Measurements from ENCODE around the gene PTPRE.
A peak's percentile ranks its signal among the peaks of the same experiment; 100 is the strongest.

DNA sequence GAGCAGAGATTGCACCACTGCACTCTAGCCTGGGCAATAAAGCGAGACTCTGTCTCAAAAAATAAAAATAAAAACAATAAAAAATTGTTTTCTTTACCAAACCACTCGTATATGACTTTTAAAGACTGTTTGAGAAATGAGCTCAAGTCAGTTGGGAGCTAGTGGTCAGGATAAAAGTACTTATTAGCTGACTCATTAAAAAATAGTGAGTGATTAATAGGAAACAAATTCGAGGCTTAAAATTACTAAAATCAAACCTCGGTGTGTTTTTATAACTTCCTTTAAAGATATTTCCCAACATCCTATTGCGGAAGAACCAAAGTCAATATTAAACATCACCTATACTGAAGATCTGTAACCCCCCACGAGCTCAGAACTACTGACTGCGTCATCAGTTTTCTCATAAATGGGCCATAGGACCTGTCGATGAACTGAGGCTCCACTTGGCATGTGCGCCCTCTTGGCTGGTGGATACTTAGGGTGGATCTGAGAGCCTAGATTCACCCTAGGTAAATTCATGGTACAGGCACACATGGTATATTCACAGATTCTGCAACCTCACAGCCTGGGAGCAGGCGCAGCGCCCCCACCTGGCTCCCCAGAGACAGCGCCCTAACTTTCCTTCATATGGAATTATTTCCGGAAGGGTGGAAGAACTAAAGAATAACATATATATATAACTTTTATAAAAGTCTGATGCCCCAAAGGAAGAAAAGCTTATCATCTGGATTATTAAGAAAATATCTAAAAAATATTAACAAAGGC is 210.1 kb downstream of the PTPRE start:
- peak; percentile 61 for TF ChIP-seq CTCF (conservative IDR thresholded peaks at IDR 0.05; ENCODE audit: low read depth, low read length)
- no peak for TF ChIP-seq EZH2 (IDR thresholded peaks at IDR 0.05; ENCODE audit: borderline replicate concordance, low read depth, low read length, poor library complexity, severe bottlenecking)

Data from A673 (cell line).